GM21381 (cell line): ENCODE data around the gene GATAD2B.

Experiments
- ATAC-seq: cut with Tn5 transposase; IDR thresholded peaks from one replicate; pipeline ENCODE4 v1.9.1; 2021; ENCODE audit warnings: mild to moderate bottlenecking, moderate library complexity; ENCODE audit not compliant: unreplicated experiment

Gene GATAD2B

DNA sequence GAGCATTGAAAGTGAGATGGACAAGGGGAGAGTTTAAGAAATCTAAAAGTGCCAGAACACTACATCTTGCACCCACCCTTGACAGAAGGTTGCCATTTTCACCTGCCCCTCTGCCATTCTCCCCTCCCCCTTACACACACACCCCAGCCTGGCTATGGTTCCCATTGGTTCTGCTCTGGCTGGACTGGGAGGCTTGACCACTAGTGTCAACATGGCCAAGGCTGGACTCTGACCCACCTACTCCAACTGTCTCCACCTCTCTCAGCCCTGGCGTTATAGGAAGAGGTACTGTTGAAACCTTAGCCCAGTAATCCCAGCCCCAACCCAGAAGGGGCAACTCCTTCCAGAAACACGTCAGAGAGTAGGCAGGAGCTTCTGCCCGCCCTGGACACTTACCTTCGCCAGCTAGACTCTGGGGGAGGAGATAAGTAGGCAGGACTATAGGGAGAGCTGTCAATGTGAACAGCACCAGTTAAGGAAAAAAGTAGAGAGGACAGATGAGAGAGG lies 31.1 kb upstream of the GATAD2B start:
- no peak for ATAC-seq

DNA sequence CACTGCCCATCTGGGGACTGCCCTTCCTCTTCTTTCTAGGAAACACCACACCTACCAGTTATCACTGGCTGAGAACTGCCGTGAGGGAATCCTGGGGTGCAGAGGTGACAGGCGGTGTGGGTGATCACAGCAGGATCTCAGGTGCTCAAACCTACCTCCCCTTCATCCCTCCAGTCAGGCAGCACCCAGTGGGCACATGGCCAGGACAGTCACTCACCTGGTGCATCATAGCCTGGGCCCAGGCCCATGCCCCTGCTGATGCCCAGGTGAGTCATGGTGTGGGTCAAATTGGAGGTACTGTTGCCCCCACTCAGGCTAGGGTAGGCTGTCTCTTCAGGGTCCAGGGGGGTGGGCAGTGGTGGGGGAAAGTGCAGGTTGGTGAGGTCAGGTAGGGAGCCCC lies 29.0 kb upstream of the GATAD2B start:
- no peak for ATAC-seq

DNA sequence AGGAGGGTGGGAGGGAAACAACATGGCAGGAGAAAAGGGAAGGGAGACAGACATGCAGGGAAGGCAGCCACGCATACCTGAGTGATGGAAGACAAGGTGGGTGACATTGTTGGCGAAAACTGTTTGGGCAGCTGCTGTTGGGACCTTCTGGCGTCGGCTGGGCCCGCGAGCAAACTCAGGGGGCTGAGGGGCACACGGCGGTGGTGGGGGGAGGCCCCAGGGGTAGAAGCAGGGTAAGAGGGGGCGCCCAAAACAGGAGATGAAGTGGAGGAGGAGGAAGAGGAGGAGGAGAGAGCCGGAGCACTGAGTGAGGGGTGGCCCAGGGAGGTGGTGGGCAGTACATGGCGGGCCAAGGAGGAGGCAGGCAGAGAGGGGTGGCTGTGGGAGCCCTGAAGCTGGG lies 28.4 kb upstream of the GATAD2B start:
- ATAC-seq: no peak

DNA sequence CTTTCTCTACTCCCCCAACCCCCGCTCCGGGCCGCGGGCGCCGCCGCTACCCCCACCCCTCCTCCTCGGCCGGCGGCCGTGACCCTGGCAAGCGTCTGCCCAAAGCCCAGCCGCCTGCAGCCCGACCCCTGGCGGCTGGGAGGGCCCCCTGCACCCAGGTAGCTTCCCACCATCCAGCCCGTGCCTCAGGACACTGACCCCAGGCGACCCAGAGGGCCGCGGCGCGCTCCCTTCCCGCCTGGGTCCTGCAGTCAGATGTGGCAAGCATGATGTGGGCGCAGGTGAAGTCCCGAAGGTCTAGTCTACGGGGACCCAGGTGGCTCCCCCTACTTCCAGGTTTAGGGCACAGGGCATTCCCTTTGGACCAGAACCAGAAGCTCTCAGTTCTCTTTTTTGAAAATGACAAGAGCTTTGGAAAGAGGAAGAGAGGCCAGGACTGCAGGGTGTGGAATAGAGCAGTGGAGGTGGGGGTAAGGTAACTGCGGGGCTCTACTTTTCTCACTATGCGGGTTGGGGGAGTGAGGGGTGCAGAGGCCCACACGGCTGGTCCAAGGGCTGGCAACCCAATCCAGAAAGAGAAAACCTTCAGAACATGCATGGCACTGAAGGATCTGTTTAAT lies 24.0 kb upstream of the GATAD2B start, which contains the start of gene DENND4B:
Gene DENND4B, minus strand, starts transcription at position 97 of the 620 bp plus-strand sequence. CDS start 2,344 bp downstream, outside the sequence.
- ATAC-seq: peak; percentile 67

DNA sequence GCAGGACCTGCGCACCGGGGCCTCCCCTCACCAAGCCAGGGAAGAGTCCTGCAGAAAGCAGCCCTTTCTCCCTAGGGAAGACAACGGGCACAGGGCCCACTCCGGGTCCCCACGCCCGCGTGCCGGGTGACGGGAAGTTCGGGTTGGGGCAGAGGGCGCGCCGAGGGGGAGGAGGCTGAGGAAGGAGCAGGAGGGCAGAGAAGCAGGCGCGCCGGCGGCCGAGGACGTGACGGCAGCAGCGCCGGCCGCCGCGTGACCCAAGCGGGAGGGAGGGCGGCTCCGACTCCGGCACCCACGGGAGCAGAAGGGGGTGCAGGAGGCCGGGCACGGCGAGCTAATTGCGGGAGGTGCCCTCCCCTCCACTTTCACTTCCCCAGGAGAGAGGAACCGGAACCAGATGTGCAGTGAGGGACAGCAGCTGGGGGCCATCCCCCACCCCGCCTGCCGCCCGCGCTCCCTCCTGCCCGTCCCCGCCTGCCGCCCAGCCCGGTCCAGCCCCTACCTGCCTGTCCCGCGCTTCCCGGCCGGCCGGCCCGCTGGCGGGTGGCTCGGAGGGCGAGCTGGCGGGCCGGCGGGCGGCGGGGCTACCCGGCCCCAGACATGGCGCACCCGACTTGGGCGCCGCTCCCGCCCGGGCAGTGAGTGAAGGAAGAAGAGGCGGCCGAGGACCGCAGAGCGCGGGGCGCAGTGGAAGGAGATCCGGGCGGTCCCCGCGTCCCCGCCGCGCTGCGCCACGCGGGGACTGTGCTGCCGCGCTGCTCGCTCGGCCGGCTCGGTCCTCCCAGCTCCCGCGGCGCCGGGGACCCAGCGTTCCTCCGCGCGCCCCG lies 23.2 kb upstream of the GATAD2B start:
- peak; percentile 68 for ATAC-seq

DNA sequence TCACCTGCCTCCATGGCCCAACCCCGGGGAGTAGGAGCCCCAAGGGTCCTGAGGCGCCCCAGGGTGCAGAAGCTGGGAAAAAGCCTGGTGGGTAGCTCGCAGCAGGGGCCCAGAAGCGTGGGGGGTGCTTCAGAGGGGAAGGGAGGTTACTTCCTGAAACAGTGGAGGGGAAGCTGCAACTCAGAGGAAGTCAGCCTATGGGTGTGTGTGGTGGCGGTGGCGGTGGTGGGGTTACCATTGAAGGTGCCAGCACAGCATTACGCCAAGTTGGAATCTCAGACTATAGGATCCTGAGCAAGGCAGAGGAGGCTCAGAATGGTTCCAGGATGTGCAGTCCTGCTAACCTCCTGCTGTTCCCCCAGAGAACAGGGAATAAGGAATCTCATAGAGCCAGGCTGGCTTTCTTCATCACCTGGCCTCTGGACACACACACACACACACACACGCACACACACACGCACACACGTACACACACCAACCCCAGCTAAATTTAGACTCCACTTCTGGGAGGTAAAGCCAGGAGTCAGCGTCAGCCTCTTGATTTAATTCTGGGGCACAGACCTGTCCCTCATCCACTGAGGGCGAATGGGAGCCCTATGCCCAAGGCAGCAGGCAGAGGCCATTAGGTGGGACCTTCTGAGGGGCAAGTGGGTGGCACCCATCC lies 22.5 kb upstream of the GATAD2B start:
- ATAC-seq: no peak

DNA sequence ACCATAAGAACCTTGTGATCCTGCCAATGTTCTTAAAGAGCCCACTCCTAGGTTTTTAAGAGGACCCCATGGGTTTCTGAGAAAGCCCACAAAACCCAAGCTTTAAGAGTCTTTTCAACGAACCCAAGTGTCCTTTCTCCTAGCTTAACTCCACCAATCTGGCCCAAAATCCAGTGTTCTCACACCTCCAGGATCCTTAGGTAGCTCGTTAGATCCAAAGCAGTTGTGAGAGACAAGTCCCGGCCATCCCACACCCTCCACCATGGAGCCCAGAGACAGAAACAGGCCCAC lies 22.0 kb upstream of the GATAD2B start:
- ATAC-seq: no peak

DNA sequence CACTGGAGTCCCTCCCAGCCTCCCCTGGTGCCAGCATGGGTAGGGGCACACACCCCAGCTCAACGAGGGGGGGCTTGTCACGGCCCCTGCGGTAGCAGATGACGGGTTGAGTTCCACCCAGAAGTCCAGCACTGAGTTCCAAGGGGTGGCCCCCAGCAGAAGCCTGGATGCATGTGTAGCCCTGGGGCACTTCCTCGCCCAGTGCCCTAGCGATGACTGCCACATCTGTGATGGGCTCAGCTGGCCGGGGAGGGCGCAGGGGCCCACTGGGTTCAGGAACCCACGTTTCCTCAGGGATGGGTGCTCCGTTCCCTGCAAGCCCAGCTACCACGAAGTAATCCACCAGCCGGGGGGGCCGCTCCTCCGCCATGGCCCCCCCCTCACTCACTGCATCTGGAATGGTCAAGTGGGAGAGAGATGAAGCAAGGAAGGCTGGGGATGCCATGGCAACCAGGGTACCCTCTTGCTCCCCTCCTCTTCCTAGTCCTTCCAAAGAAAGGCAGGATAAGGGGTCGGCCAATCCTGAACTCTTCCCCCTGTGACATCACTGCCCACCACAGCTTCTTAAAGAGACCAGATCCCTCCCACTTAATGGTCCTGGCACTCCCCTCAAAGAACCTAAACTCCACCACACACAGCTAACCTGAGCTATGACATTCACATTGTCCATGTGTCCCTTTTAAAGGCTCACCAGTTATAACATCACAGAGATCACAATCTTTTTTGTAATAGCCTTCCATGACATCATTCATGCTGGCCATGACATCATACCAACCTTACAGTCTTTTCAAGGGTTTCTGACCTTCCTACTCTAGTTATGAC lies 21.4 kb upstream of the GATAD2B start:
- no peak for ATAC-seq

DNA sequence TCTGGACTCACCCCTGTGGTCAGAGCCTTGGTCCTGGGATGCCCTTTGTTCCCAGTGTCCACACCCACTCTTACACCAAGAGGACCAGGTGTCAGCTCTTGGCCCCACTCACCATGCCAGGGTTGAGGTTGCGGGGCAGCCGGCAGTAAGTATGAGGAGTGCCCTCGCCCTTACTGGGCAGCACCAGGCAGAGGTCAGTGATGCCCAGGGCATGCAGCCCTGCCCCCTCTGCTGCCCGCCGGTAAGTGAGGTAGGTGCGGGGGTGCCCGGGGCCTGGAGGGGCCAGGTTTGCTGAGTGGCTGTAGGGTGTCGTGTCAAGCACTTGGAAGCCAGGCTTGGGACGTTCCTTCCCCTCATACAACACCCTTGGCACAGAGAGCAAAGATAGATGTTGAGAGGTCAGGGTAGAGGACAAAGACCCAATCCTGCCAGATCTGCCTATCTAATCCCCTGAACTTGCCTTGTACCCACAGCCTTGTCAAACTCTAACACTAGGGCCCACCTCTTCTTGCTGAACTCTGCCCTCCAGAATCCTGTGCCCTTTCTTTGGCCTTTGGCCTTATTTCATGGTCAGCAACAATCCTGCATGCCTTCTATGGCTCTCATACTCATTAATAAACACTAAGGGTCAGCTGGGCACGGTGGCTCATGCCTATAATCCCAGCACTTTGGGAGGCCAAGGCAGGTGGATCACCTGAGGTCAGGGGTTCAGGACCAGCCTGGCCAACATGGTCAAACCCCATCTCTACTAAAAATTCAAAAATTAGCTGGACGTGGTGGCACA lies 20.2 kb upstream of the GATAD2B start:
- ATAC-seq: no peak

DNA sequence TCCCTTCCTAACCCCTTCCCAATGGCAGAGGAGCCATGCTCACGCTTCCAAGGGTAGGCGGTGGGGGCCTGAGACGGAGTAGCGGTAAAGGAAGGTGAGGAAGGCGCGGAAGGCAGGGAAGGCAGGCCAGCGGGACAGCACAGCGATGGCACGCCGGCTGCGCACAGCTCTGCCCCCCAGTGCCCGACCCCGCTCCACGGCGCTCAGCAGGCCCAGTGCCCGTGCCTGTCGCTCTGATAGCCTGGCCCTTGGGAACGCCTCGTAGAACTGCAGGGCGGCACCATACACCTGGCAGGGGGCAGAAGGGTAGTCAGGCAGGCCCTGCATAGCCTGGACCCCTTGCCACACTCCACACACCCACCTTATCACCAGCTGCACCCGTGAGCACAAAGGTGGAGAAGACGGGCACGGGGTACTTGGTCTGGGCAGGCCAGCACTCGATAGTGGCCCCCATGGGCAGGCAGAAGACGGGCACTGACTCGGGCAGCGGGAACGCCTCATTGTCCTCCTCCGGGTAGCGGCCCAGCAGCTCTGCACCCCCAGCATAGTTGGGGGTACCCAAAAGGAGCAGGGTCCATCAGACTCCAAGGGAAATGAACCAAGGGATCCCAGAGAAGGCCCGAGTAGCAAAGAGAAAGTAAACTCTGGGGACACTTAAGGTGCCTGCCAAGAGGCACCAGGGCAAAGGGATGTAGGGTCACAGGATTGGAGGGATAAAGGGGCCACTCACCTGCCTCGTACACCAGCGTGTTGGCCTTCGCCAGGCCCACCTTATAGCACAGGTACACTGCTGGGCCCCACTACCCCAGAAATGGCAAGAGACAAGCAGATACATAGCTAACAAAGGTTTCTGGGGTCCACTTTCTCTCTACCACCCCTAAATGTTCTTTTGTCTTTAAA lies 19.3 kb upstream of the GATAD2B start:
- no peak for ATAC-seq

DNA sequence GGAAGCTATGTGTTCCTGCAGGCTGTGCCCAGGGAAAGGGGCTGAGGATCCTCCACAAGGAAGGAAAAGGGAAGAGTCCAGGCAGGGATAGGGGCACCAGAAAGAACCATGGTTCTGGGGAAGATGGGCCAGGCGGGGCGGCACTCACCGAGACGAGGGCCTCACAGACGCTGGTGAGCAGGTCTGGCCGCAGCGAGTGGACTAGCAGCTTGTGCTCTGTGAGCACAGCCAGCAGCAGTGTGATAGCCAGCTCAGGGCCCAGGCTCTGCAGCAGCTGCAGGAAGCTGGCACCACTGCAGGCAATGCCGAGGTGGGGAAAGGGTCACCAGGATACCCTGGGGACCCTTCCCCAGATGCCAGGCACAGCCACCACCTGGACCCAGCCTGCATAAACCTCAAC lies 18.0 kb upstream of the GATAD2B start:
- no peak for ATAC-seq

DNA sequence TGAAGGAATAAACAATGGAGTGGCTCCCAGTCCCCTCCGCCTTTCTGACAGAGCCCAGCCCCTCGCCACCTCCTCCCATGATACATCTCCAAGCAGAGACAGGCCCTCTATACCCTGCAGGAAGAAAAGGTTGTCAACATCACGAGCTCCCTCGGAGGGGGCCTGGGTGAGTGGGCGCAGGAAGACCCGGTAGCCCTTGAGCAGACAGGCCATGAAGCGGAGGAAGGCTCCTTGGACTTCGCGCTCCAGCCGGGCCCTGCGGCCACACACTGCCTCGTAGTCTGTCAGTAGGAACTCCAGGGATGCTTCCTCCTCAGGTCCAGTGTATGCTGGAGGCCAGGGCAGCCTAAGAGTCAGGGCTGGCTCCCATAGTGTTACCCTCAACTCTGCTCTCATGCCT lies 16.7 kb upstream of the GATAD2B start:
- no peak for ATAC-seq

DNA sequence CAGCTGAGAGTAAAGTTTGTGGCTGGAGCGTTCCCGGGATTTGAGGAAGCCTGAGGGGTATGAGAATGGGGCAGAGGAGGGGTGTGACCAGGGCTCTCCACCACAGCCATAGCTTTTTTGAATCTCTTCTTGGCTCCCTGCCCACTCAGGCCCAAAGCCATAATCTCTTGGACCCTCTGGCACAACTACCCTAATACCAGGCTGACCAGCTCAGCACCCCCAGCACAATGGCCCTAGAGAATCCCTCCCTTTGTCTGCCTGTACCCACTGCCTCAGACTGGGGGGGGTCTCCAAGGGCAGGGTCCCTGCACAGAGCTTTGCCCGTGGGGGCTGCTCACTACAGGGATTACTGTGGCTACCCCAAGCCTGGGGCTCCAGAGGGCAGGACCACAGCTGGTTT lies 16.2 kb upstream of the GATAD2B start:
- no peak for ATAC-seq

DNA sequence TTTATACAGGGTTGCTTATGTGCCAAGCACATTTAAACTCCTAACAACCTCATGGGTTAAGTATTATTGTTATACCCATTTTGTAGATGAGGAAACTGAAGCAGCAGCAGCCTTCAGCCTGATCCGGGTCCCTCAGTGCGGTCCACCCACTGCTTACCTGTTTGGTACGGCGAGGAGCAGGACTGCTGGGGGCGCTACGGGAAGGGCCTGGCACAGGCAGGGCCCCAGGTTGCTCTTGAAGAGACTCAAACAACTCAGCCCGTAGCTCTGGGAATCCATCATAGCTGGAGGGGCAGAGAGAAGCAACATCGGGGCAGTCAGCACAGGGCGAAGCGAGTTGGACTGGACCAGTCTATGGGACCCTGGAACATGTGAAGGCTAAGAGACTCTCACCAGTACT lies 14.6 kb upstream of the GATAD2B start:
- ATAC-seq: no peak

DNA sequence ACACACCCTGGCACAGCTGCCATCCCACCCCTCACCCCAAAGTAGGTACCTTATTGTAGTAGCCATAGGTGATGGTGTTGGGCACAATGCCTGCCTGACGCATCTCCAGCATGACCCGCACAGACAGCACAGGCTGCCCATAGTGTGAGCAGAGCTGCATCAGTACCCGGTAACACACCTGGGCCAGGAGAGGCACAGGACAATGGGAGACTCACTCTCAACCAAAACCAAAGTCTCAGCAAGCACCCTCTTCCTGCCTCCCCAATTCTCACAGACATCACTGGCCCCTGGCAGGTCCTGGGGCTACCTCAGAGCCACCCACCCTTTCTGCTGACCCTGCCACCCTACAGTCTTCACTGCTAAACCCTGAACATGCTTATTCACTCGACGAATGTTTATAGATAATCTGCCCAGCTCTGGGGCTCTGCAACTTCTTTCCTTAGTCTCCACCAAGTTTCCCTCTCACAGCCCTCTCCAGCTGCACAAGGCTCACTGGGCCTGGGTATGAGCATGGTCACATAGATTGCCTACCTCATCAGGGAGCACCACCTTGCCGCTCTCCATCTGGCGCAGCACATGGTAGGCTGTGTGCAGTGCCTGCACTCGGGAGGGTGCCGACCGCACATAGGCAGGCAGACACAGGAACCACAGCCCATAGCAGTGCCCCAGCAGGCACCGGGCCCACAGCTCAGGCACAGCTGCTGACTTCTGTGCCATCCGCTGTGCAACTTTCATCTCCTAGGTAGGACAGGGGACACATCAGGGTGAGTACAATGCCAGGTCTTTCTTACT lies 13.4 kb upstream of the GATAD2B start:
- no peak for ATAC-seq

DNA sequence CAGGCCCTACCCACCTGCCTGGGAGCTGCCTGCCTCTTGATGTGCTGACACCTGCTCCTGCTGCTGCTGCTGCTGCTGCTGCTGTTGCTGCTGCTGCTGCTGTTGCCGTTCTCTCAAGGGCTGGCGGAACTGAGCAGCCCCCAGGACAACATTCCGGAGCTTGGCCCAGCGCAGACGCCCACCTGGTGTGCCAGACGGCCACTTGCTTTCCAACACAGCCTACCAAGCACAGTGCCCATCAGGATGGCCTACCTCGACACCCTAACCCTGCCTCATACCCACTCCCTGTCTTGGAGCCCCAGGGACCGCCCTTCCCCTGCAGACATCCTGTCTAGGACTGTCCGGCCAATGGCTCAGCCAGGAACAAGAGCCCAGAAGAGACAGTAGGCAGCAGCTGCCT lies 12.0 kb upstream of the GATAD2B start:
- ATAC-seq: no peak

DNA sequence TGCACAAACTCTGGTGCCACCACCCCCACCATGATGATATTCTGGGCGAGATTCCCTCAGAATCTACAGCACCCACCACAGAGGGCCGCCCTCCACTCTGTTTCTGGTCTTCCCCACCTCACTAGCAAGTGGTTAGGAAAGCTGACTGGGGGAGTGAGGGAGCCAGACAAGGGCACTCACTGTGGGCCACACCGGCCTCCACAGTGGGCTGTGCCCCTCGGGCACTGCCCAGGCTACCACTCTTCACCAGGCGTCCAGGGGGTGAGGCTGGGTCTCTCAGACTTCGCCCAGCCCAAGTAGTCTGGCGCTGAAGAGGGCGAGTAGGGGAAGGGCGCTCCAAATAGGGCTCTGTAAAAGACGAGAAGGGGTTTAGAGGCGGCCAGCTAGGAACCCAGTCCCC lies 11.2 kb upstream of the GATAD2B start:
- ATAC-seq: no peak

DNA sequence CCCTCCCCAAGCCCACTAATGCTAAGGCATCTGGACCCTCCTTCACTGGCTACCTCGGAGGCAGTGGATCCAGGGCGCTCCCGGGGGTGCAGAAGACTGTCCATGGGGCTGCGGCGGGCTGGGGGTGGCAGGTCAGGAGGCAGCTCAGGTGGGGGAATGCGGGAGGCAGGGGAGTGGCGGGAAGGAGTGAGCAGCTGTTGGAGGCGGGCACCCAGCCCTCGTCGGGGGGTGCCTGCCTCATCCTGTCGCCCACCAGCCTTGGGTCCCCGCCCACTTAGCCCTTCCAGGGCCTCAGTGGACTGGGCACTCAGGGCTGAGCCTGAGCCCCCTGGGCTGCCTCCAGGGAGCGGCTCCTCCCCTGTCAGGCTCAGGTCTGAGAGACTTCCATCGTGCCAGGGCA lies 10.7 kb upstream of the GATAD2B start:
- no peak for ATAC-seq
